GM21825 (cell line): ENCODE results near the gene MAD1L1.

Experiments used
- ATAC-seq: cut with Tn5 transposase; IDR thresholded peaks from one replicate; pipeline ENCODE4 v1.9.1; 2021; ENCODE audit warnings: mild to moderate bottlenecking, moderate library complexity; ENCODE audit not compliant: unreplicated experiment

MAD1L1 gene

DNA sequence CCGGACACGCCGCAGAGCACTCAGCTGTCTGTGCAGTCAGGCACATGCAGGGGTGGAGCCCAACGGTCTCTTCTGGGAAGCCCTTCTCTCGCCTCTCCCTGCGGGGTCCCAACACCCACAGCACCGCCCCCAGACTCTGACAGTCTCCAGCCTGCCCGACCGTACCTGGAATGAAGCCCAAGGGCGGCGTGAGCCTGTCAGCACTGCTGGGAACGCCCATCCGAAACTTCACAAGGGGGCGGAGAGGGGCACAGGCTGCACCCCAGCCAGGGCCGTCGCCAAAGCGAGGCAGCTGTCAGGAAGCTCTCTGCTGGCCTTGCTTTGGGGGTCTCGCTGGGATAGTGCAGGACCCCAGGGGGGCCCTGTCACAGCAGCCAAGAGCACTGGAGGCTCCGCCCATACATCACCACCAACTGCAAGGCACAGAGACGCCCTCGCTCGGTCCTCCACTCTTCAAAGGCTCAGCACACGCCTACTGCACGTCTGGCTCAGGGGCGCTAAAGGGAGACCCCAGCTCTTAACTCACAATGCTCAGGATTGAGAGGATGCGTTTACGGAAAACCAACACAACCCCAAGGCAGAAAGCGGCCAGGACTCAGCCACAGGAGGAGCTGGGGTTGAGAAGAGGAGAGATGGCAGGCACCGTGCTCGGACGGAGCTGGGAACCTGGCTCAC is 30.9 kb downstream of the MAD1L1 start:
- no peak for ATAC-seq

GRCh38 chr7:2201128-2201527 is 31.6 kb downstream of the MAD1L1 start:
- no peak for ATAC-seq

GRCh38 chr7:2200584-2200980 is 32.2 kb downstream of the MAD1L1 start:
- ATAC-seq: no peak

- ATAC-seq: no peak
Measured at GRCh38 chr7:2199956-2200583, 32.7 kb downstream of the MAD1L1 start.

- ATAC-seq: no peak
Measured at GRCh38 chr7:2199528-2199927, 33.2 kb downstream of the MAD1L1 start.

GRCh38 chr7:2198760-2199159 is 34.0 kb downstream of the MAD1L1 start:
- ATAC-seq: no peak

GRCh38 chr7:2198206-2198605 is 34.5 kb downstream of the MAD1L1 start:
- no peak for ATAC-seq

DNA sequence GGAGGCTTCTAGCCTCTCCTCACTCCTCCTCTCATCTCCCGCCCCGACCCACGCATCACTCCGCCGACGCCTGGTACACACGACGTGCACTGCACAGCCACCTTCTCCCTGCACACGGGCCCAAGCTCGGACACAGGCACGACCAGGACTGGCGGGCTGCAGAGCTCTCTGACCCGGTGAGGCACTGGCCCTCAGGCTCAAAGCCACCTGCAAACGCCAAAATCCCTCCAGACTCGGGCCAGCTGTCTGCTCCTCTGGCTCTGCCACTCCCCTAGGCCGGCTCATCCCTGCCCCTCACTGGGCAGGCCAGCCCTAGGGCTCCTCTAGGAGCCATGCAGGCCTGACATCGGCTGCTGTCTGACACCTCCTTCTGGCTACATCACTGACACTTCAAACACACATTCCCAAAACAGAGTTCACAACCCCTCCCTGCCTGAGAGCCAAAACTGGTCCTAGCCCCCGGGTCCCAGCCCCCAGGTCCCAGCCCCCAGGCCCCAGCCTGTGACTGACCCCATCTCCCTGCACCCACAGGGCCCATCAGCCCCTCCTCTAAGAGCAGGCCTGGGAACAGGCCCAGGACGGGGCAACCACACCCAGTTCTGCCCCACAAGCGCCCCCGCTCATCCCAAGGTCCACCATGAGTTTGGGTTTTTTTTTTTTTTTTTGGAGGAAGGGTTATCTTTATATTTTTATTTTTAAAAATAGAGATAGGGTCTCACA is 35.1 kb downstream of the MAD1L1 start:
- ATAC-seq: no peak

- ATAC-seq: no peak
Measured at GRCh38 chr7:2196381-2197378, 36.1 kb downstream of the MAD1L1 start.

- ATAC-seq: no peak
Measured at GRCh38 chr7:2195400-2196246, 37.1 kb downstream of the MAD1L1 start.

DNA sequence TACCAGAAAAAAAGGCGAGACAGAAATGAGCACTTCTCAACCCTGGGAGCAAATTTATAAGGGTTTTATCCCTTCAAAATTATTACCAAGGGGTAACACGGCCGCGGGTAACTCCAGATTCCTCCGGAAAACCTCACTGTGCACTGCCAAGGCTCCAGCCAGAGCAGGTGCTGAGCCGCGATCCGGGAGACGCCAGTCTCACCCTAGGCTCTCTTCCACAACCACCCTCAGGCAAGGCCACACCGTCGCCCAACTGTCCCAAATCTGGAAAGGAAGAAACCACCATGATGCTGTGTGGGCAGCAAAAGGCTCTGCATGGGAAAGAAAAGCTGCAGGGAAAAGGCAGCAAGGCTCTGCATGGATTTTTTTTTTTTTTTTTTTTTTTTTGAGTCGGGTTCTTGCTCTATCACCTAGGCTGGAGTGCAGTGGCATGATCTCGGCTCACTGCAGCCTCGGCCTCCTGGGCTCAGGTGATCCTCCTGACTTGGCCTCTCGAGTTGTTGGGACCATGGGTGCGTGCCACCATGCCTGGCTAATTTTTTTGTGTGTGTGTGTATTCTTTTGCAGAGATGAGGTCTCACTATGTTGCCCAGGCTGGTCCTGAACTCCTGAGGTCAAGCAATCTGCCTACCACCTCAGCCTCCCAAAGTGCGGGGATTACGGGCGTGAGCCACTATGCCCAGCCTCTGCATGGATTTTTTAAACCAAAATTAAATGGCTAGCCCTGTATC is 39.0 kb downstream of the MAD1L1 start:
- ATAC-seq: no peak

DNA sequence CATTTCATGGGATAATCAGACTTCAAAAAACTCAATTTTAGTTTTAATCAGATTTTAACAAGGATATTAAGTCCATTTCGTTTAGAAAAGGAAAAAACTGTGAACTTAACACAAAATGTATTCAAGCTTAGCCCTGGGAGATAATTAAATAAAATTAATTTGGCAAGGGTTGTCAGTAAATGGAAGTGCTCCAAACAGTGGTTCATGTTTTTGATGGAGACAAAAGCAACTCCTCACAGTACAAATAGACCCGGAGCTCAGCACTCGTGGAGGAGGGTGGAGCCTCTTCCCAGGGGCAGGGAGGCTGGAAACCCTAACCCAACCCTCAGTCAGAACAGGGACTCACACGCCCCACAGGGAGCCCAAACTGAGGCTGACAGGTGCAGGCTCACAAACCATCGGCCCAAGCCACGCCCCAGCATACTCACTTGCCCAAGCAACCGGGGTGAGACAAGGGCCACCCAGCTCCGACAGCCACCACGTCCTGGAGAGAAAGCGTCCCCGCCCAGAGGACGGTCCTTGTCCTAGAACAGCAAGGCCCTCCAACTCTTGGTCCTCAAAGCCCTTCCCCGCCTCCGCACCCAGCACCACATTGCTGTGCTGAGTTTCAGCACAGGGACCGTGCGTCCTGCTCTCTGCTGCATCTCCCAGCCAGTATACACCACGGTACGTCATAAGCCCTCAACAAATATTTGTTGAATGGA is 39.8 kb downstream of the MAD1L1 start:
- ATAC-seq: no peak

GRCh38 chr7:2191016-2191415 is 41.7 kb downstream of the MAD1L1 start:
- ATAC-seq: no peak

DNA sequence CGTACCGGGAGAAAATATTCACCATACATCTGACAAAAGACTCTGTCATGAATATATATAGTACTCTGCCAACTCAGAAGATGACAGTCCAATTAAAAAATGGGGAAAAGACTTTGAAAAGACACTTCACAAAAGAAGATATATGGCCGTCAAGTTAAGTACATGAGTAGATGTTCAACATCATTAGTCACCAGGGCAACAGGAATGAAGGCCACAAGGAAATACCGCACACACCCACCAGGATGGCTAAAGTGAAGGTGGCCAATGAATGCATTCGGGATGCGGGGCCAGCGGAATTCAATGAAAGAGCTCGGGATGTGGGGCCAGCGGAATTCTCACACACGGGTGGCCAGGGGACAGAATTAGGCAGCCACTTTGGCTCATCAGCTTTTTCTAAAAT is 42.2 kb downstream of the MAD1L1 start:
- no peak for ATAC-seq

DNA sequence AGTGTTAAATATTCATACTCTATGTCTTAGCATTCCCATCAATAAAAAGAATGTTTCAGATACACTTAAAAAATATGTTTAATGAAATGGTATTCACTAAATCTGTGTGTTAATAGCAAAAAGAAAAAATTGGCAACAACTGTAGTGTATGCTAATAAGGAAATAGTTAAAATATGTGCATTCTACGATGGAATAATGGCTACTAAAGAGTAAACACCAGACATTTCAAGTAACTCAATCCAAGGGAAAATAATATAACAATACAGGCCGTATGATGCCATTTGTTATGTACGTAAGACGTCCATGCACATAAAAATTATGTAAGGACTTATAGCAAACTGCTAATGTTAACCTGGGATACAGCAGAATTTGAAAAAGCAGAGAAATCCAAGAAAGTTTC is 46.6 kb downstream of the MAD1L1 start:
- ATAC-seq: no peak

GRCh38 chr7:2185715-2186114 is 47.0 kb downstream of the MAD1L1 start:
- no peak for ATAC-seq

GRCh38 chr7:2182461-2182860 is 50.3 kb downstream of the MAD1L1 start:
- no peak for ATAC-seq

- no peak for ATAC-seq
Measured at GRCh38 chr7:2181077-2181854, 51.5 kb downstream of the MAD1L1 start.
